ENCODE data around the gene PLP1. TPM values are rescaled to one million over a fixed set of nuclear protein-coding genes. Genes with fewer than 3 reads are reported as not detected.
"Not testable (repeated sequence)": the region's sequence is repeated elsewhere in the genome, so short reads cannot be mapped to it uniquely, and the experiment has no call there.

The PLP1 gene
- total RNA-seq, result 0.17 TPM in 1 of 2 replicates, not detected in the other

GRCh38 chrX:103776546-103776945 is at the start of gene PLP1:
PLP1 (plus strand) TSS chrX:103776840; CDS start chrX:103776996, 156 bp downstream.
- no peak for DNase-seq (ENCODE audit: low read depth)

GRCh38 chrX:103727115-103727514 is 49.5 kb upstream of the PLP1 start:
- no peak for DNase-seq (ENCODE audit: low read depth)

GRCh38 chrX:103729015-103729414 is 47.6 kb upstream of the PLP1 start:
- DNase-seq (ENCODE audit: low read depth), result no peak

GRCh38 chrX:103730147-103730795 is 46.4 kb upstream of the PLP1 start:
- no peak for DNase-seq (ENCODE audit: low read depth)

- no peak for DNase-seq (ENCODE audit: low read depth)
Measured at GRCh38 chrX:103730796-103731493, 45.7 kb upstream of the PLP1 start.

- DNase-seq (ENCODE audit: low read depth), result no peak
Measured at GRCh38 chrX:103733017-103733416, 43.6 kb upstream of the PLP1 start.

GRCh38 chrX:103734125-103734760 is 42.4 kb upstream of the PLP1 start:
- no peak for DNase-seq (ENCODE audit: low read depth)

- DNase-seq (ENCODE audit: low read depth), result no peak
Measured at GRCh38 chrX:103737696-103738095, 38.9 kb upstream of the PLP1 start.

GRCh38 chrX:103739421-103739820 is 37.2 kb upstream of the PLP1 start:
- DNase-seq (ENCODE audit: low read depth), result no peak

- DNase-seq (ENCODE audit: low read depth), result no peak
Measured at GRCh38 chrX:103741879-103742278, 34.8 kb upstream of the PLP1 start.

GRCh38 chrX:103742339-103742738 is 34.3 kb upstream of the PLP1 start:
- no peak for DNase-seq (ENCODE audit: low read depth)

GRCh38 chrX:103747163-103747562 is 29.5 kb upstream of the PLP1 start:
- DNase-seq (ENCODE audit: low read depth), result no peak

GRCh38 chrX:103754401-103754800 is 22.2 kb upstream of the PLP1 start:
- DNase-seq (ENCODE audit: low read depth), result no peak

- DNase-seq (ENCODE audit: low read depth), result no peak
Measured at GRCh38 chrX:103756736-103757135, 19.9 kb upstream of the PLP1 start.

- no peak for DNase-seq (ENCODE audit: low read depth)
Measured at GRCh38 chrX:103758555-103758954, 18.1 kb upstream of the PLP1 start.

- not testable (repeated sequence) for DNase-seq (ENCODE audit: low read depth)
Measured at GRCh38 chrX:103763541-103763940, 13.1 kb upstream of the PLP1 start.

GRCh38 chrX:103766813-103767555 is 9.7 kb upstream of the PLP1 start:
- DNase-seq (ENCODE audit: low read depth), result not testable (repeated sequence)

GRCh38 chrX:103773445-103773844 is 3.2 kb upstream of the PLP1 start:
- DNase-seq (ENCODE audit: low read depth), result no peak

GRCh38 chrX:103774070-103774642 is 2.5 kb upstream of the PLP1 start:
- DNase-seq (ENCODE audit: low read depth), result peak; percentile 23

GRCh38 chrX:103779141-103779789 is 2.6 kb downstream of the PLP1 start:
- DNase-seq (ENCODE audit: low read depth), result no peak

GRCh38 chrX:103780336-103781061 is 3.9 kb downstream of the PLP1 start:
- no peak for DNase-seq (ENCODE audit: low read depth)
